ENCODE data around the gene TOM1. TPM values are rescaled to one million over a fixed set of nuclear protein-coding genes. Genes with fewer than 3 reads are reported as not detected.

TOM1 gene
- total and polyA plus RNA-seq, 2 of the 13 experiments (the other 11 are each of a cell fraction or from before 2014, with no cell fraction given): 30.8 to 87.3 TPM

DNA sequence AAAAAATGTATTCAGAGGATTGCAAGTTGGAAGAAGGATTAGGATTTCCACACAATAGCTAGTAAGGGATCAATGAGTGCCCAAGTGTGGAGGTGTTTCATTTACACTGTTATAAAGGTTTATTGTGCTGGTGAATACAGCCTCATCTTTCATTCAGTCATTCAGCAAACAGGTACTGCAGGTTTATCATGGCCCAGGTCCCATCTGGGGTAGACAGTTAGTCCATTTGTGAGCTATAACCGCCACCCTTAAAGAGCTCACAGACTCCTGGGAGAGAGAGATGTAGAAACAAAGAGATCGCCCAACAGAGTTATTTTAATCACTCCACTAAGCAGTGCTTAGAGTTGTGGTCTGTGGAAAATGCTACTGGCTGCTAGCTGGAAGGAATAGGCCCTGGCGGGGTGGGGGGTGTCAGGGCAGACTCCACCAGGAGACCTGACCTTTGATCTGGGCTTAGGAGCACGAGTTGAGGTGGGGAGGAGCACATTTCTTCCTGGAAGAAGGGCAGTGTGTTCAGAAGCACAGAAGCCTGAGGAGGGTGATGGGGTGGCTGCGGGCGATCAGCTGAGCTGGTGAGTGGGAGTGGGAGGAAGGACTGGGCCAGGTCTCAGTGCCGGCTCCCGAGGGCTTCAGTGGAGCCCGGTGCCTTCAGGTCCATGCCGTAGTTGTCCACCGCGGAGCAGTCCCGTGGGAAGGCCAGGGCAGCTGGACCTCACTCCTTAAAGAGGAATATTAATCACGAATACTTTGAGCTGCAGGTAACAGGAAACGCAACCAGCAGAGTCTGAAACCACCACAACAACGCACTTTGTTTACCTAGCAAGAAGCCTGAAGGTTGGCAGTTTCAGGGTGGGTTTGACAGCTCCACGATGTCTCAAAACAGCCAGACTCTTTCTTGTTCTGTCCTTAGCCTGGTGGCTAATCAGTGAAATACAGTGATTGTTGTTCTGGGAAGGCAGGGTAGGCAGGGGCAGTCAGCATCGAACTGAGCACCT, 11.2 kb downstream of the TOM1 start (continued):
- no peak for TF ChIP-seq ZNF570 (CRISPR knock-in tag; IDR thresholded peaks at IDR 0.05; ENCODE audit: borderline replicate concordance)
- no peak for TF ChIP-seq MTA1 (CRISPR knock-in tag; IDR thresholded peaks at IDR 0.05; ENCODE audit: borderline replicate concordance)
- TF ChIP-seq, protein P1, sequence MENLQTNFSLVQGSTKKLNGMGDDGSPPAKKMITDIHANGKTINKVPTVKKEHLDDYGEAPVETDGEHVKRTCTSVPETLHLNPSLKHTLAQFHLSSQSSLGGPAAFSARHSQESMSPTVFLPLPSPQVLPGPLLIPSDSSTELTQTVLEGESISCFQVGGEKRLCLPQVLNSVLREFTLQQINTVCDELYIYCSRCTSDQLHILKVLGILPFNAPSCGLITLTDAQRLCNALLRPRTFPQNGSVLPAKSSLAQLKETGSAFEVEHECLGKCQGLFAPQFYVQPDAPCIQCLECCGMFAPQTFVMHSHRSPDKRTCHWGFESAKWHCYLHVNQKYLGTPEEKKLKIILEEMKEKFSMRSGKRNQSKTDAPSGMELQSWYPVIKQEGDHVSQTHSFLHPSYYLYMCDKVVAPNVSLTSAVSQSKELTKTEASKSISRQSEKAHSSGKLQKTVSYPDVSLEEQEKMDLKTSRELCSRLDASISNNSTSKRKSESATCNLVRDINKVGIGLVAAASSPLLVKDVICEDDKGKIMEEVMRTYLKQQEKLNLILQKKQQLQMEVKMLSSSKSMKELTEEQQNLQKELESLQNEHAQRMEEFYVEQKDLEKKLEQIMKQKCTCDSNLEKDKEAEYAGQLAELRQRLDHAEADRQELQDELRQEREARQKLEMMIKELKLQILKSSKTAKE (CRISPR knock-in tag; IDR thresholded peaks at IDR 0.05; ENCODE audit: borderline replicate concordance): peak; percentile 39; the same call in 1 of the 2 replicates
- TF ChIP-seq ZNF557 (CRISPR knock-in tag; IDR thresholded peaks at IDR 0.05): no peak
- TF ChIP-seq ZNF350 (CRISPR knock-in tag; IDR thresholded peaks at IDR 0.05; ENCODE audit: borderline replicate concordance, low read depth): 0 out of 2 replicates have a peak, but pooled peaks have one; percentile 44
- TF ChIP-seq GMEB2 (CRISPR knock-in tag; IDR thresholded peaks at IDR 0.05; ENCODE audit: low read depth): no peak
- TF ChIP-seq SNAI1 (CRISPR knock-in tag; IDR thresholded peaks at IDR 0.05; ENCODE audit: borderline replicate concordance): no peak
- TF ChIP-seq KDM6A (CRISPR knock-in tag; IDR thresholded peaks at IDR 0.05; ENCODE audit: low read depth): peak; percentile 32; the same call in 1 of the 2 replicates
- peak; percentile 23; the same call in 1 of the 2 replicates for TF ChIP-seq FOXC1 (CRISPR knock-in tag; IDR thresholded peaks at IDR 0.05; ENCODE audit: borderline replicate concordance)
- no peak for TF ChIP-seq SOX13 (IDR thresholded peaks at IDR 0.05)
- TF ChIP-seq SOX13 (CRISPR knock-in tag; conservative IDR thresholded peaks at IDR 0.05 in 1 of 2, IDR thresholded peaks at IDR 0.05 in 1 of 2): peak in 1 of 2 experiments; percentile 30; a peak in 1 of 4 replicates
- TF ChIP-seq, protein P2, sequence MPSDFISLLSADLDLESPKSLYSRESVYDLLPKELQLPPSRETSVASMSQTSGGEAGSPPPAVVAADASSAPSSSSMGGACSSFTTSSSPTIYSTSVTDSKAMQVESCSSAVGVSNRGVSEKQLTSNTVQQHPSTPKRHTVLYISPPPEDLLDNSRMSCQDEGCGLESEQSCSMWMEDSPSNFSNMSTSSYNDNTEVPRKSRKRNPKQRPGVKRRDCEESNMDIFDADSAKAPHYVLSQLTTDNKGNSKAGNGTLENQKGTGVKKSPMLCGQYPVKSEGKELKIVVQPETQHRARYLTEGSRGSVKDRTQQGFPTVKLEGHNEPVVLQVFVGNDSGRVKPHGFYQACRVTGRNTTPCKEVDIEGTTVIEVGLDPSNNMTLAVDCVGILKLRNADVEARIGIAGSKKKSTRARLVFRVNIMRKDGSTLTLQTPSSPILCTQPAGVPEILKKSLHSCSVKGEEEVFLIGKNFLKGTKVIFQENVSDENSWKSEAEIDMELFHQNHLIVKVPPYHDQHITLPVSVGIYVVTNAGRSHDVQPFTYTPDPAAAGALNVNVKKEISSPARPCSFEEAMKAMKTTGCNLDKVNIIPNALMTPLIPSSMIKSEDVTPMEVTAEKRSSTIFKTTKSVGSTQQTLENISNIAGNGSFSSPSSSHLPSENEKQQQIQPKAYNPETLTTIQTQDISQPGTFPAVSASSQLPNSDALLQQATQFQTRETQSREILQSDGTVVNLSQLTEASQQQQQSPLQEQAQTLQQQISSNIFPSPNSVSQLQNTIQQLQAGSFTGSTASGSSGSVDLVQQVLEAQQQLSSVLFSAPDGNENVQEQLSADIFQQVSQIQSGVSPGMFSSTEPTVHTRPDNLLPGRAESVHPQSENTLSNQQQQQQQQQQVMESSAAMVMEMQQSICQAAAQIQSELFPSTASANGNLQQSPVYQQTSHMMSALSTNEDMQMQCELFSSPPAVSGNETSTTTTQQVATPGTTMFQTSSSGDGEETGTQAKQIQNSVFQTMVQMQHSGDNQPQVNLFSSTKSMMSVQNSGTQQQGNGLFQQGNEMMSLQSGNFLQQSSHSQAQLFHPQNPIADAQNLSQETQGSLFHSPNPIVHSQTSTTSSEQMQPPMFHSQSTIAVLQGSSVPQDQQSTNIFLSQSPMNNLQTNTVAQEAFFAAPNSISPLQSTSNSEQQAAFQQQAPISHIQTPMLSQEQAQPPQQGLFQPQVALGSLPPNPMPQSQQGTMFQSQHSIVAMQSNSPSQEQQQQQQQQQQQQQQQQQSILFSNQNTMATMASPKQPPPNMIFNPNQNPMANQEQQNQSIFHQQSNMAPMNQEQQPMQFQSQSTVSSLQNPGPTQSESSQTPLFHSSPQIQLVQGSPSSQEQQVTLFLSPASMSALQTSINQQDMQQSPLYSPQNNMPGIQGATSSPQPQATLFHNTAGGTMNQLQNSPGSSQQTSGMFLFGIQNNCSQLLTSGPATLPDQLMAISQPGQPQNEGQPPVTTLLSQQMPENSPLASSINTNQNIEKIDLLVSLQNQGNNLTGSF (CRISPR knock-in tag; IDR thresholded peaks at IDR 0.05): no peak
- TF ChIP-seq, protein P3, sequence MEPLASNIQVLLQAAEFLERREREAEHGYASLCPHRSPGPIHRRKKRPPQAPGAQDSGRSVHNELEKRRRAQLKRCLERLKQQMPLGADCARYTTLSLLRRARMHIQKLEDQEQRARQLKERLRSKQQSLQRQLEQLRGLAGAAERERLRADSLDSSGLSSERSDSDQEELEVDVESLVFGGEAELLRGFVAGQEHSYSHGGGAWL (CRISPR knock-in tag; IDR thresholded peaks at IDR 0.05): no peak
- TF ChIP-seq ELF4 (CRISPR knock-in tag; IDR thresholded peaks at IDR 0.05; ENCODE audit: borderline replicate concordance): no peak
- TF ChIP-seq TFAP4 (IDR thresholded peaks at IDR 0.05; ENCODE audit: borderline replicate concordance, low read depth): peak; percentile 92
- no peak for TF ChIP-seq ZNF383 (CRISPR knock-in tag; IDR thresholded peaks at IDR 0.05; ENCODE audit: borderline replicate concordance)
- peak; percentile 88 for TF ChIP-seq DMAP1 (CRISPR knock-in tag; IDR thresholded peaks at IDR 0.05)
